ENCODE measurements around the gene KRABD2.
"Not testable (repeated sequence)": the region's sequence is repeated elsewhere in the genome, so short reads cannot be mapped to it uniquely, and the experiment has no call there.

Gene KRABD2

DNA sequence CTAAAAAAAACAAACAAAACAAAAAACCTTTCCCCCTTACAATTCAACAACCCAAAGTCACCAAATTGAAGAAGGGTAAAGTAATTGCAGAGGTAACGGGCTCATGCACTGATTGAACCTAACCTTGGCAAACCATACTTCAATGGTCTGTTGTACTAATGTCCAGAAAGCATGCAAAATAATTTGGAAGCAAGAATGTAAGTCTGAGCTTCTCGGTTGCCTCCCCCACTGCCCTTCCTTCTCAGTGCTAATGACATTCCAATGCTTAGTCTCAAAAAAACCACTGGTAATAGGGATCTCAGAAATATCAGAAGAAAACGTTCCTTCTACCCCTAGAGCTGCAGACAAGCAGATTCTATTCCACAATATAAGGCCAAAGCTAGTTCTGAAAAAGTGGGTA is 15.8 kb downstream of the KRABD2 start:
- DNase-seq (ENCODE audit: low spot score), result no peak

DNA sequence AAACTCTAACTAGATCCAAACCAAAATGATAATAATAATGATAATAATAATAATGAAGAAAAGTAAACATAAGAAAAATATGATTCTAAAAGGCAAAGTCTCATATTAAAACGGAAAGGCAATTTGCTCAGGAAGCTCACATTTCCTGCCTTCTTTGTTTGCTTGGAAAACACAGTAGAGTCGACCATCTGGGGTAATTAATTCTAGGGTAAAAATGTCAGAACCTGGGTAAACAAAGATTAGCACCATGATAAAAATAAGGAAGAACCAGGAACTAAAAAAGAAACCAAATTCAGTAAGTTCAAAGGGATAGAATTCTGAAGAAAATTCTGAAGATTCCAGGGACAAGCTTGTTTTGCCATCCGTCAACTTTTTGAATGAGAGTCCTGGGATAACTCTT is 16.2 kb downstream of the KRABD2 start:
- DNase-seq (ENCODE audit: low spot score), result no peak

DNA sequence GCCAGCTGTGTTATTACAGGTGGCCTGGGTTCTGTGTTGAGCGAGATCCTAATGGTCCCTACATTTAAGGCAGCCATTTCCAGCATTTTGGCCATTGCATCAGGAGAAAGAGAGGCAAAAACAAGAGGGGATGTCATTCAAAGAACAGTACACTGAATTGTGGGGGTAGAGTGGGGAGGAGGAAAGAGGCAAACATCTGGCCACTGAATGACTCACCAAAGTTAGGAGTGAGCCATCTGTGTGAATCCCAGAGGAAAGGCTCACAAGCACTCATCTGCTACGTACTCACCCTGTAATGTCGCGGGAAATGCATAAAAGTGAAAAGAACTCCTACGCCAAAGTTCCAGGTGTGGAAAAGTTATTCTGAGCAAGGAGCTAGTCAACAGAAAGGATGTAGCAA is 16.7 kb downstream of the KRABD2 start:
- DNase-seq (ENCODE audit: low spot score), result no peak

DNA sequence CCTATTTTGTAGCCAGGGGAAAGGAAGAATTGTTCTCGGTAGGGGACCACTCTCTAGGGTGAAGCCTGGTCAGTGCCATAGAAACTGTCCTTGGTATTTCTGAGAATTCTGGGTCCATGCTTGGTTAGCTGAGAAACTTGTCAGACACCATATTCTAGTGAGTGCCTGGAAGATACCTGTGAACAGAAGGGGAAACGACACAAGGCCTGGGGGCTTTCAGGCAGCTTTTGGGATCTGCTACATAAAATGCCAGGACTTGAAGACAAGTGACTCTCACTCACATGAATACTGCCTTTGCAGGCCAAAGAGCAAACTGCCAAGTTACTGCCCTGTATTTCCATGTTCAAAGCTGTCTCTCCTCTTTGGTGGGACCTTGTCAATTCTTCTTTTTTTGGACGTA is 18.6 kb downstream of the KRABD2 start:
- no peak for DNase-seq (ENCODE audit: low spot score)

DNA sequence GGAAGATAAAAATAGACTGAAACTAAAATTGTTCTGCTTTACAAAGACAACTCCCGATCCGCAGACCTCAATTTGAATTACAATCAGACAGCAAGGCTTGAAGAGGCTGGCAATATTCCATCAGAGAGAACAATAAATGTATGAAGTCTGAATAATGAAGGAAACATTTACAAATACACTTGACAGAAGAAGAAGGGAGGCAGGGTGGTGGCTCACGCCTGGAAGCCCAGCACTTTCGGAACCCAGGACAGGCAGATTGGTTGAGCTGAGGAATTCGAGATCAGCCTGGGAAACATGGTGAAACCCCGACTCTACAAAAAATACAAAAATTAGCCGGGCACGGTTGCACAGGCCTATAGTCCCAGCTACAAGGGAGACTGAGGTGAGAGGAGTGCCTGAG is 22.3 kb downstream of the KRABD2 start:
- no peak for DNase-seq (ENCODE audit: low spot score)

DNA sequence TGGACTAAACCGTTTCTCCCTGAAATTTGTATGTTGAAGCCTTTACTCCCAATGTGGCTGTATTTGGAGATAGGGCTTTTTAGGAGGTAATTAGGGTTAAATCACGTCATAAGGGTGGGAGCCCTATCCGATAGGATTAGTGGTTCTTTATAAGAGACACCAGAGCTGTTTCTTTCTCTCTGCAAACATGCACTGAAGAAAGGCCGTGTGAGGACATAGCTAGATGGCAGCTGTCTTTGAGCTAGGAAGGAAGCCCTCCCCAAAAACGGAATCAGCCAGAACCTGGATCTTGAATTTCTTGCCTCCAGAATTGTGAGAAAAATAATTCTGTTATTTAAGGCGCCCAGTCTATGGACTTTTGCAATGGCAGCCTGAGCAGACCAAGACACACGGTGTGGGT is 22.8 kb downstream of the KRABD2 start:
- DNase-seq (ENCODE audit: low spot score), result no peak

DNA sequence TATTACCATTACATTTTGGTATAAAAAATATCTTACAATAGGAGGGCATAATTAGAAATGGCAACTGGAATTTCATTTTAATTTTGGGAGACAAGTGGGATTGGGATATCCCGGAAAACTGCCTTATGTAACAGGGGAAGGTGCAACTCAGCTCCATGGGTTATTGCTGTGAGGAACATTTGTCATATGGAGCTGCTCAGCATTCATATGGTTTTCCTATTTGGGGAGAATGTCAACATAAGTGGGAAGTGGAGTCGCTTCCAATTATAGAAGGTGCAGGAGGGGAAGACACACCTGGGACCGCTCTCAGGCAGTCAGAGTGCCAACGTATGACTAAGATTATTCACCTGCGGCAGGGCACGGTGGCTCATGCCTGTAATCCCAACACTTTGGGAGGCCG is 26.2 kb downstream of the KRABD2 start:
- no peak for DNase-seq (ENCODE audit: low spot score)

DNA sequence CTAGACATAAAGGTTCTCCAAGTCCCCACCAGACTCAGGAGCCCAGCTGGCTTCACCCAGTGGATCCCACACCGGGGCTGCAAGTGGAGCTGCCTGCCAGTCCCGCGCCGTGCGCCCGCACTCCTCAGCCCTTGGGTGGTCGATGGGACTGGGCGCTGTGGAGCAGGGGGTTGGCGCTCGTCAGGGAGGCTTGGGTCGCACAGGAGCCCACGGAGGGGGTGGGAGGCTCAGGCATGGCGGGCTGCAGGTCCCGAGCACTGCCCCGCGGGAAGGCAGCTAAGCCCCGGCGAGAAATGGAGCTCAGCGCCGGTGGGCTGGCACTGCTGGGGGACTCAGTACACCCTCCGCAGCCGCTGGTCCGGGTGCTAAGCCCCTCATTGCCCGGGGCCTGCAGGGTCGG is 29.5 kb downstream of the KRABD2 start:
- not testable (repeated sequence) for DNase-seq (ENCODE audit: low spot score)

DNA sequence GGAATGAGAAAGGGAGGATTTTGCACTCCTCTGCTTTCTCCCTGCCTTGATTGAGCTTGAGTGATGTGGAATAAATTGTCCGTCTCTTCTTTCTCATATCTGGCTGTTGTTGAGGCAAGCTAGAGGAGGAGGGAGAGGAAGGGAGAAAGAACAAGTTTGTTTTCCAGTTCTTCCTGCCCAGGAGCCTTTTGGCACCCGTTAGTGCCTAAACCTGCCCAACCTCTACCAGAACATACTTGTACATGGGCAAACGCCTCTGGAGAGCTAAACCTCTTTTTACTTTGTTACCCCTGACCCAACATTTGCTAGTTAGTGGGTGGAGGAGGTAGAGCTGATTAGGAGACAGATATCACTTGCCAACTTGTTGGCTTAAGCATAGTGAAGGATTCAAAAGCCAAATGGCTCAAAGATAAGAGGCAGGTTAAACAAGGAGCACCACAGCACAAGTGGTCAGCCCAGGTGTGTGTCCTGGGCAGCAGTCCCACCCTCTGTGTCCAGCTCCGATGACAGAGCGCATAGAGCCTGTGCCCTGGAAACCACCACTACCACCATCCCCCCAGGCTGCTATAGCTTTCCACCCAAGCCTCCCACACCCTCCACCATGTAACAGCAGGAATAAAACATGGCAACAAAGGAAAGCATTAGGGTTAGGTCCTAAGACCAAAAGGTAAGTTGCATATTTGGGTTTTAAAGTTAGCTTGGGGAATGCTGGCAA is 30.4 kb downstream of the KRABD2 start:
- DNase-seq (ENCODE audit: low spot score), result no peak

DNA sequence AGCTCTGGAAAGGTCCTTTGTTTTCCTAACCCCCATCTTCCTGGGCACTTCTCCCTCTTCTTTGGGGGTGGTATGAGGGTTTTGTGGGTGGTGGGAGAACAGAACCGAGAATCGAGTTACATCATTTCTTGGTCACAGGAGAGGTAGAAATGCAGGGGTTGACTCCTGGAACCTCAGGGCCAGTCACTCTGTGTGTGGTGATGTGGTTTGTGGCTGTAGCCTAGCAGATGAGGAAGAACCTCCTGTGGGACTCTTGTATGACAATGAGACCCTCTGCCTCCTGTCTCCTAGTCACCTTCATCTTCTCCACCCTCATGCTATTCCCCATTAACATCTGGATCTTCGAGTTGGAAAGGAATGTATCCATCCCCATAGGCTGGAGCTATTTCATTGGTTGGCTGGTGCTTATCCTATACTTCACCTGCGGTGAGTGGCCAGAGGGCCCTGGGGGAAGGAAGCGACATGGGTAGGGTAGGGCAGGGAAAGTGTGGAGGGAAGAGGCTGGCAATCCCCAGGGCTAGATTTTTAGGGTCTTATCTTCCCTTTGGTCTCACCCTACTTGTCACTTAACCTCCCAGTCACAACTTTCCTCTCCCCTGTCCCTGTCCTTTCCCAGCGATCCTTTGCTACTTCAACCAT is 31.3 kb downstream of the KRABD2 start:
- no peak for DNase-seq (ENCODE audit: low spot score)

DNA sequence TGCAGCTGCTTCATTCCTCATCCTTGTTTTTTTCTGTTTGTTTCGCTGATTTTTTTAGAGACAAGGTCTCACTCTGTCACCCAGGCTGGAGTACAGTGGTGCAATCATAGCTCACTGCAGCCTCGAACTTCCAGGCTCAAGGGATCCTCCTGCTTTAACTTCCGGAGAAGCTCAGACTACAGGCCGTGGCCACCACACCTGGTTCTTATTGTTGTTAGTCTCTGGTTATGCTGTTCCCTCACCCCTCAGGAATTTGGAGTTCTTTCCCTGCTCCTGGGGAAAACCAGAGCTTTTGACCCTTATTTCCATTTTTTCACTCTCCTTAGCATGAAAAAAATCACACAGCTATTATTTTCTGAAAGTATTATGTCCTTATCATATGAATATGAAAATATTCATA is 35.0 kb downstream of the KRABD2 start:
- DNase-seq (ENCODE audit: low spot score), result no peak

DNA sequence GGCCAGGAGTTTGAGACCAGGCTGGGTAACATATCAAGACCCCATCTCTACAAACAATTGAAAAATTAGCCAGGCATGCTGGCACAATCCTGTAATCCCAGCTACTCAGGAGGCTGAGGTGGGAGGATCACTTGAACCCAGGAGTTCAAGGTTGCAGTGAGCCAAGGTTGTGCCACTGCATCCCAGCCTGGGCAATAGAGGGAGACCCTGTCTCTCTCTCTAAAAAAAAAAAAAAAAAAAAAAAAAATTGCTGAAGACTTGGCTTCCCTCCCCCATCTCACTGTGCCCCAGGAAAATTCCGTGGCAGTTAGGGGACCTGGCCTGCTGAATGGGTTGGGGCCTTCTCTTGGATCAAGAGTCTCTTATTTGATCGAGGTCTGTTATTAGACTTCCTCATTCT is 37.0 kb downstream of the KRABD2 start, which contains the start of gene ODF4:
Gene ODF4, plus strand, starts transcription at position 301 of the 400 bp plus-strand sequence. CDS start 212 bp downstream, outside the sequence.
- no peak for DNase-seq (ENCODE audit: low spot score)

DNA sequence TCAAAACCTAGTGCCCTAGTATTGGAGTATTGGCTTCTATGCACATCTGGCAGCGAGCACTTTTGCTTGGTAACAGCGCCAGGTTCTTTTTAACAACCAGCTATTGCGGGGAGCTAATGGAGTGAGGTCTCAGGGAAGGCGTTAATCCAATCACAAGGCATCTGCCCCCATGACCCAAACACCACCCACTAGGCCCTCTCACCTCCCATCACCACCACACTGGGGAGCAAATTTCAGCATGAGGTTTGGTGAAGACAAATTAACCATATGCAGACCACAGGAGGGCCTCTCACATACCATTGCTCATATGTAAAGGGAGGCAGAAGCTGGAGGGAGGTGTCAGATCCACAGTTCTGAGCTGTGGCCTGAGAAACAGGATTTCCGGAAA is 37.8 kb downstream of the KRABD2 start:
- DNase-seq (ENCODE audit: low spot score), result no peak

DNA sequence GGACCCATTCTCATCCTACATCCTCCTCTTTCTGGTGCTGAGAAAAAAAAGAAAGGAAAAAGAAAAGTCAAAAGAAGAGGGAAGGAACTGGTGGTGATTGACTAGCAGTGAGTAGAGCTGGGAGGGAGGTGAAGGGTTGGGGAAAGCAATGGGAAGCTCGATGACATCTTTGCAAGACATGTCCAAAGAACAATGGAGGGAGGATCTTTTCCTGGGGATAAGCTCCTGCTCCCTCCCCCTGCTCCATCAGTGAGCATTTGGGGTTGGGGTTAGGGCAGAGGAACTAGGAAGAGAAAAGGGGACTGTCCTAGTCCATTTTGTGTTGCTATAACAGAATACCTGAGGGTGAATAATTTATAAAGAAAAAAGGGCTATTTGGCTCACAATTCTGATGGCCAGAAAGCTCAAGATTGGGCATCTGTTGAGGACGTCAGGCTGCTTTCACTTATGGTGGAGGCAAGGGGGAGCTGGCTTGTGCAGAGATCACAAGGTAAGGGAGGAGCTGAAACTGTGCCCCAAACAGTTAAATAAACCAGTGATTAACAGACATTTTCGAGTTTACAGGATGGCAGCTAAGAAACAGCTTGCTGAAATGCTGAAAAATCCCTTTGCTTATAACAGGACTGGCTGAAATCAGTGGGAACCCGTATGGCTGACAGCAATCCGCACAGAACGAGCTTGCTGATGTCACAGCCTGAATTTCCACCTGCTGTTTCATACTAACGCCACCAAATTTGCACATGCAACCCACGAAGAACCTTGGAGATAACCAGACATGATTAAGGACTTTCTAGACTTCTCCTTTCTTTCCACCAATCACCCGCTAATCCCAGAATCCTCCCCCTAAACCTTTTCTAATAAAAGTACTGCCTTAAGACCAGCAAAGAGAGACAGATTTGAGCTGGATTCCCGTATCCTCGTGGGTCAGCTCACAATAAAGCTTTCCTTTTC is 38.4 kb downstream of the KRABD2 start:
- no peak for DNase-seq (ENCODE audit: low spot score)

DNA sequence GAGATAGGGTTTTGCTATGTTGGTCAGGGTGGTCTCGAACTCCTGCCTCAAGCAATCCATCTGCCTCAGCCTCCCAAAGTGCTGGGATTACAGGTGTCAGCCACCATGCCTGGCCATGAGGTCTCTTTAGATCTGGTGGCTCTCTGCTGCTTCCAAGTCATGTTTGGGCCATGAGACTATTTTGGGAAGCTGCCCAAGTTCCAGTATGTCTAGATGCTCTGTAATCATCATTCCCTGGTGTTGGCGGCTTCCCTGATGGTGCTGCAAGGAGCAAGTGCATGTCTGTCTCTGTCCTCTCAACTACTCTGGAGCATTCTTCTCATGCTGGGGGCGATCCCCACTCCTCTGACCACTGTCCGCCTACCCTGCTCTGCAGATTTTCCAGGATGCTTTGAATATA is 43.2 kb downstream of the KRABD2 start:
- no peak for DNase-seq (ENCODE audit: low spot score)

DNA sequence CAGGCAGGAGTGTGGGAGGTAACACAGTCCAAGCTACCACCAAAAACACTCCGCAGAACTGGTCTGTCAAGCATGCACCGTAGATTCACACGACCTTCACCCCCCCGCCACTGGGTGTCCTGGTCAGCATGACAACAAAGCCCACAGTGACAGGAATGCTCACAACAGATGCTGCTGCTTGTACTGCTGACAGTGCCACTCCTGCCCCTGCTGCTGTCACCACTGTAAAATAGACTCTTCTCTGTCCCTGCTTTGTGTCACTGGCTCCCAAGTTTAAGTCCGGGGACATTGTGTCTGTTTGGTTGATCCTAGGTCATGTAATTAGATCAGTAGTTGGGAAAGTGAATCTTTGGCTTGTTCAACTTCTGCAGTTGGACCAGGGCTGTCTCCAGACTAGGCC is 43.8 kb downstream of the KRABD2 start:
- DNase-seq (ENCODE audit: low spot score), result no peak

DNA sequence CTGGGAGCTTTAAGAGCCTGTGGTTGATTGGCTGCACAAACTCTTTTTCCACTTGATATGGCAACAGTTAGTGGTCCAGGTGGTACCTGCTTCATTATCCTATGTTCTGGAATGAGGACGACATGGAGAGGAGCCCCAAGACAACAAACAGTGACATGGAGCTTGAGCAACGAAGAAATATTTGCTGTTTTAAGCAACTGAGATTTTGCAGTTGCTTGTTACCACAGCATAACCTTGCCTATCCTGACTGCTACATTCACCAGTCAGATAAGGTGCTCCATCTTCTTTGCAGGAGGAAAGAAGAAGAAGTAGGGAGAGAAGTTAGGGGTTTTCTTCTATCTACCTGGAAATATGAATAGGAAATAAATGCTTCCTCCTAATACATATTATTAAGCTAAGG is 44.4 kb downstream of the KRABD2 start:
- no peak for DNase-seq (ENCODE audit: low spot score)

DNA sequence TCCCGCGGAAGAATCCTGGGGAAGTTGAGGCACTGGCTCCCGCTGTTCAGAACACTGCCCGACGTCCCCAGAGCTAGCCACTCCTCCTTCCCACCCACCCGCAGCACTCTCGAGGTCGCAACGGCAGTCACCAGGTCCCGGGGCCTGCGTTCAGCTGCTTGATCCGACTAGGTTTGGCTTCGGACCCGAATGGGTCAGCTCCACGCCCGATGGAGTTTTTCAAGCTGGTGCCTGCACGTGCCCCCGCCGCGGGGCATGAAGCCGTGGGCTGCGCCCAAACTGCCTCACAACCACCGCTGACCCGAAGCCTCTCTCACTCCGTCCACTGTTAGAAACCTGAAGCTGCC is 49.2 kb downstream of the KRABD2 start:
- DNase-seq (ENCODE audit: low spot score), result no peak
